Spinal cord (tissue), 10 donors: ENCODE measurements around the gene EBPL. TPM values are rescaled to one million over a fixed set of nuclear protein-coding genes. Genes with fewer than 3 reads are reported as not detected.

ENCODE experiments used
- DNase-seq, 6 donors: peaks; one replicate each; pipeline versions ENCODE4 v3.0.0 to v3.0.0-alpha.2; 2013 to 2015; ENCODE audit warnings: low spot score in 6 of 6, low read depth in 4 of 6
- H3K27ac ChIP-seq: one replicate; pipeline ENCODE4 v1.5.1; 2013; ENCODE audit warnings: low read depth, low read length, control low read depth
- H3K27me3 ChIP-seq: one replicate; pipeline ENCODE4 v1.6.1; 2013; ENCODE audit warnings: low read length; ENCODE audit not compliant: control insufficient read depth, insufficient read depth
- H3K36me3 ChIP-seq: one replicate; pipeline ENCODE4 v1.6.1; 2013; ENCODE audit warnings: low read length; ENCODE audit not compliant: control insufficient read depth, insufficient read depth
- H3K4me1 ChIP-seq: one replicate; pipeline ENCODE4 v1.6.1; 2013; ENCODE audit warnings: low read length; ENCODE audit not compliant: control insufficient read depth, insufficient read depth
- H3K4me3 ChIP-seq: one replicate; pipeline ENCODE4 v1.5.1; 2013; ENCODE audit warnings: low read depth, low read length, control low read depth
- H3K9me3 ChIP-seq: one replicate; pipeline ENCODE4 v1.6.1; 2013; ENCODE audit warnings: low read length; ENCODE audit not compliant: control insufficient read depth, insufficient read depth
- WGBS: methylation state at CpG from one replicate; pipeline ENCODE4 v1.1.5; 2013; ENCODE audit warnings: missing lambda C conversion rate; ENCODE audit not compliant: insufficient coverage; 5-methylcytosine and 5-hydroxymethylcytosine counted together
- polyA plus RNA-seq, 2 donors: library from polyadenylated mRNA; unstranded; fragments of 120-200 nt; gene quantifications; one replicate each; pipeline ENCODE4 v1.2.1, GENCODE V29; 2013; ENCODE audit not compliant: insufficient read length in 2 of 2
- total RNA-seq, 2 donors: library from RNA; depleted of rRNA in 1 of 2; stranded (reverse); fragments of 120-200 nt in 1 of 2; fragments of >200 nt in 1 of 2; gene quantifications; one replicate each; pipeline versions ENCODE4 v1.2.3 to v1.2.4, GENCODE V29; 2013 to 2014
- donor health status: healthy.

Gene EBPL
- total and polyA plus RNA-seq, 4 donors: 38.3 to 44.6 (median 43.2) TPM

DNA sequence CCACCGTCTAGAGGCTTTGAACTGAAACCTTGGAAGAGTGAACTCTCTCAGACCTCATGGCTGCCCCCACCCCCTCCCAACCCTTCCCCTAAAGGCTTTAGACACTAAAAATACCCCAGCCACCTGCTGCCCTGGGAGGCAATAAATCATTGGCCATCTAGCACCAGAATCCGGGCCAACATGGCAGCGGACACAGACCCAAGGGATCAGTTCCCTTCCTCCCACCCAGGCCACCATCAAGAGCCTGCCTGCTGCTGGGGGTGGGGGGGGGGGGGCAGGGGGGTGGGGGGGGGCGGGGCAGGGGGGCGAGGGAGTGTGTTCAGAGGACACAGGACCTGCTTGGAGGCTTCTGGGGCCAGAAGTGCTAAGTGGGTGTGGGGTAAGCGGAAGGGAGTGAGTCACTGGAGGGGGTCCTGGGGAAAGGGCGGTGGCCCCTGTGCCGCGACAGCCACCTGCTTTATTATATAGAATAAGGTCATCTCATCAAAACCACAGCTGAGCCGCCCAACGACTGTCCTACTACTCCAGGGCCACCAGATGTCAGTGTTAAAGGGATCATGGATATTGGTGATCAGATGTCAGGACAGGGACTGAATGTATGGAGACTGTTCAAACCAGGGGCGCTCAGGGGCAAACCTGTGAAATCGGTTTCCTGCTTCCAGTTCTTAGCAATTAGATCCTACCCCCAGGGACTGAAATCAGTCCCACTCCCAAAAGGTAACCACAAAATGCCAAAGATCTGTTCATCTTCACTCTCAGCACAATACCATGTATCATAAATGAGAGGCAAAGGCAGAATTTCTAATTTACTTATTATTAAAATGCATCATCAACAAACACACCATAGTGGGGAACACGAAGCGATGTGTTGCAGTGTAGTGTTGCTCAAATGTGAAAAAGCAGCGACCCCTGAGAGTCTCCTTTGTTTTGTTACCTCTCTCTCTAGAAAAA is 38.7 kb downstream of the EBPL start:
- no CpG with 5 or more reads among the region's 16 CpGs for WGBS
- H3K4me3 ChIP-seq: no peak overlapping the region
- H3K27me3 ChIP-seq: no peaks in the 10 kb centered on the region
- no peaks in the 10 kb centered on the region for H3K9me3 ChIP-seq
- H3K36me3 ChIP-seq: peaks cover 4% of the 10 kb centered on the region
- peak in 2 of 6 donors; percentile 37 to 82 for DNase-seq
- no peaks in the 10 kb centered on the region for H3K4me1 ChIP-seq
- no peak overlapping the region for H3K27ac ChIP-seq

- 87% methylated on average over 8 of the region's 17 CpGs for WGBS
Observed at GRCh38 chr13:49651570-49652354, 39.5 kb downstream of the EBPL start.

DNA sequence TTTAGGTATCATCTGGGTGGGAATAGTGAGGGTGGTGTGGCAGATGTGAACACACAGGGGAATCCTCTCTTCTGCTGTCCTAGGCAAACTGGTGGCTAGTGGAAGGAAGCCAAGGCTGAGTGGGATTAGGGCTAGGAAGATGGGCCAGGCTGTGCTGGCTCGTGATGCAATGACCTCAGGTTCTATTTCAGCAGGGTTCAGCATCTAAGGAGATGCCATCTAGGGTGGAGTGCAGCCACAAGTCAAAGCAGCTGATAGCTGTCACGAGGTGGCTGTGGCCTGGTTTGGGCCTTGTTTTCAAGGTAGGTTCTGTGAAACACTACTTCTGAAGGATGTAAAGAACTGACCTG is 41.3 kb downstream of the EBPL start:
- Histone ChIP-seq H3K27ac (no peak overlapping the region), H3K9me3 (no peaks in the 10 kb centered on the region), H3K36me3 (no peaks in the 10 kb centered on the region), H3K27me3 (no peaks in the 10 kb centered on the region), H3K4me3 (no peak overlapping the region), H3K4me1 (no peaks in the 10 kb centered on the region)
- no peak for DNase-seq
- WGBS: 96% methylated on average over 2 of the region's 2 CpGs

More at GRCh38 chr13:49651570-49652354, 39.5 kb downstream of the EBPL start:
- Histone ChIP-seq H3K4me3 (no peak overlapping the region), H3K27me3 (no peaks in the 10 kb centered on the region), H3K9me3 (no peaks in the 10 kb centered on the region), H3K36me3 (no peaks in the 10 kb centered on the region), H3K27ac (no peak overlapping the region), H3K4me1 (no peaks in the 10 kb centered on the region)
- no peak for DNase-seq

GRCh38 chr13:49649244-49649962 is 41.9 kb downstream of the EBPL start:
- Histone ChIP-seq H3K27ac (no peak overlapping the region), H3K9me3 (no peaks in the 10 kb centered on the region), H3K36me3 (no peaks in the 10 kb centered on the region), H3K4me1 (no peaks in the 10 kb centered on the region), H3K27me3 (no peaks in the 10 kb centered on the region), H3K4me3 (no peak overlapping the region)
- peak in 2 of 6 donors; percentile 49 to 72 for DNase-seq
- WGBS: no CpG with 5 or more reads among the region's 5 CpGs

- 89% methylated on average over 1 of the region's 4 CpGs for WGBS
- Histone ChIP-seq H3K27ac (no peak overlapping the region), H3K36me3 (no peaks in the 10 kb centered on the region), H3K27me3 (no peaks in the 10 kb centered on the region), H3K4me3 (no peak overlapping the region), H3K4me1 (no peaks in the 10 kb centered on the region), H3K9me3 (no peaks in the 10 kb centered on the region)
- no peak for DNase-seq
Observed at GRCh38 chr13:49646688-49647087, 44.6 kb downstream of the EBPL start.

DNA sequence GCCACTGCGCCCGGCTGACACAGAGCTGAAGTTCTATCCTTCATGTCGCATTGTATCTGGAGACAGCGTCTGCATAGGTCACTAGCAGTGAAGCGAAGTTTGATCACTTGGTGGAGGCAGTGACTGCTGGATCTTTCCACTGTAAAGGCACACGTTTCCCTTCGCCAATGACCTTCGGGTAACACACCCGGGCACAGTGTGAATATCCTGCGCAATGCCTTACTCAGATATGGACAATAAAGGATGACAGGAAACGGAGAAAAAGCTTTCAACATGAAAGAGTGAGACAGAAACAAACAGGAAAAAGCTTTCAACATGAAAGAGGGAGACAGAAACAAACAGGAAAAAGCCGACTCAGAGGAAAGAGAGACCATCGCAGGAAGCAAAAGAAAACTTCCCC is 45.8 kb downstream of the EBPL start:
- WGBS: 84% methylated on average over 11 of the region's 13 CpGs
- DNase-seq: no peak
- Histone ChIP-seq H3K9me3 (no peaks in the 10 kb centered on the region), H3K27me3 (no peaks in the 10 kb centered on the region), H3K4me3 (no peak overlapping the region), H3K4me1 (no peaks in the 10 kb centered on the region), H3K36me3 (no peaks in the 10 kb centered on the region), H3K27ac (no peak overlapping the region)

GRCh38 chr13:49643035-49643646 is 48.1 kb downstream of the EBPL start:
- no peak overlapping the region for H3K4me3 ChIP-seq
- WGBS: 94% methylated on average over 9 of the region's 12 CpGs
- DNase-seq: no peak
- no peak overlapping the region for H3K27ac ChIP-seq
- no peaks in the 10 kb centered on the region for H3K27me3 ChIP-seq
- no peaks in the 10 kb centered on the region for H3K9me3 ChIP-seq
- H3K4me1 ChIP-seq: no peaks in the 10 kb centered on the region
- H3K36me3 ChIP-seq: no peaks in the 10 kb centered on the region

DNA sequence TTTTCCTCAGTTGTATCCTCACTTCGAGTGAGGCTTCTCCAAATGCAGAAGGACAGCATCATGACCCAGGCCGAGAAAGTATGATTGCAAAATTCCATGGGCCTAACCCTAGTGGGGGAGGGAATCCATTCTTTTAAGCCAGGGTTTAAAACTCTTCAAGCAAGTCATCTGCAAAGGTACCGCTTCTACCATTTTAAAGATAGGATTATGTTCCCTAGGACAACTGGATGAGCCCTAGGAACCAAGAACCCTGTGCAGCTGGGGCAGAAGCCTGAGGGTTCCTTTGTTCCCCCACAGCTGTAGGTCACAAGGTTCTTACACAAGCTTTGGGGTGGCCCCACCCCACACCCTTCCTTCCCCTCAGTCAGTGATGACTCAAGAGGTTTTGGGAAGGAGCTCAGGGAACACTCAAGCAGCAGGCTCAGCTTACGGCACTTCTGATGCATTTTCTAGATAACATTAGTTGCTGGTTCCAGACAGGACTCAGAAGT is 49.4 kb downstream of the EBPL start:
- H3K36me3 ChIP-seq: no peaks in the 10 kb centered on the region
- WGBS: 87% methylated on average over 3 of the region's 4 CpGs

DNA sequence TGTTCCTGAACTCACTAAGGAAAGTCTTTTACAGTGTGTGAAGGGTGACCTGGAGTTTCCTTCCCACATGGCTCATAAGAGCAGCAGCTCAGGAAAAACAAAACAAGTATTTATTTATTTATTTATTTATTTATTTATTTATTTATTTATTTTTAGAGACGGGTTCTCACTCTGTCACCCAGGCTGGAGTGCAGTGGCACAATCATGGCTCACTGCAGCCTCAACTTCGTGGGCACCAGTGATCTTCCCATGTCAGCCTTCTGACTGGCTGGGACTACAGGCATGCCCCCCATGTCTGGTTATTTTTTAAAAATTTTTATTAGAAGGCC is 52.6 kb downstream of the EBPL start:
- H3K27ac ChIP-seq: no peak overlapping the region
- H3K9me3 ChIP-seq: no peaks in the 10 kb centered on the region
- H3K4me1 ChIP-seq: no peaks in the 10 kb centered on the region
- H3K4me3 ChIP-seq: no peak overlapping the region
- no peaks in the 10 kb centered on the region for H3K36me3 ChIP-seq
- no peaks in the 10 kb centered on the region for H3K27me3 ChIP-seq
- 100% methylated on average over 1 of the region's 2 CpGs for WGBS
- no peak for DNase-seq

More for the DNA sequence above, 49.4 kb downstream of the EBPL start:
- H3K9me3 ChIP-seq: no peaks in the 10 kb centered on the region
- no peaks in the 10 kb centered on the region for H3K4me1 ChIP-seq
- H3K27me3 ChIP-seq: no peaks in the 10 kb centered on the region
- DNase-seq: peak in 1 of 6 donors; percentile 15
- no peak overlapping the region for H3K4me3 ChIP-seq
- no peak overlapping the region for H3K27ac ChIP-seq
